ENCODE measurements around the gene FBXO48.

DNA sequence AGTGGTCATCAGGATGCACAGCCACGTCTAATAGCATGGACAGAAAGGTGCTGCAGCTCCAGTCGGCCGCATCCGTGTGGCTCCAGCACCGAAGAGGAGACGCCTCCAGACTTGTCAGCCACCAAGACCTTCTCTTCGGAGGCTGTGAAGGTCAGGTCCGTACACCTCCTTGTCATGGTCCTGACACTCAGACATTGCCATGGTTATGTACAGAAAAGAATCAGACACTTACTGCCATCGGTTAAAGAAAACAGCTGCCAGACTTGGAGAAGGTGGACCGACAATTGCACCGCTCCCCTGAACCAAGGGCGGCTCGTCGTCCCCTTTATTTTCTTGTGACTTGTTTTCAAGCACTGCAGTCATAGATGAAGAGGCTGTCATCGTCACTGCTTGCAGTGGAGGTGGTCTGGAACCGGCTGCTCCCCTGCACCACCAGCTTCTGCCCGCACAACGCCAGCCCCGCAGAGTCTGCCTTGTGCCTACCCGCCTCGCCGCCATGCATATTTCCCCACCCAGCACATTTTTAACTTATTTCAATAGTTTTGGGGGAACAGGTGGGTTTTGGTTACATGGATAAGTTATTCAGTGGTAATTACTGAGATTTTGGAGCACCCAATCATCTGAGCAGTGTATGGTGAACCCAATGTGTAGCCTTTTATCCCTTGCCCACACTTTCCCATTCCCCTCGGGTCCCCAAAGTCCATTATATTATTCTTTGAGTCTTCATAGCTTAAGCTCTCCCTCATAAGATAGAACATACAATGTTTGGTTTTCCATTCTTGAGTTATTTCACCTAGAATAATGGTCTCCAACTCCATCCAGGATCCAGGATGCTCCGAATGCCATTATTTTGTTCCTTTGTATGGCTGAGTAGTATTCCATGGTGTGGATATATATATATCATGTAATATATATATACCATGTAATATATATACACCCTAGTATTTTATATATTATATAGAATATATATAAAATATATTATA, 18.1 kb downstream of the FBXO48 start:
- TF ChIP-seq GATA2 (IDR thresholded peaks at IDR 0.05; ENCODE audit: low read depth, low read length), result no peak
- no peak for TF ChIP-seq GATA3 (IDR thresholded peaks at IDR 0.05; ENCODE audit: low read depth, low read length)

Data from SH-SY5Y (cell line).